Endothelial cell of umbilical vein (primary cell): ENCODE results near the gene SLC10A1. TPM values are rescaled to one million over a fixed set of nuclear protein-coding genes. Genes with fewer than 3 reads are reported as not detected.

ENCODE experiments used
- BruUV-seq: library from RNA; stranded (reverse); fragments of 400-500 nt; replicated peaks from 2 replicates; lab custom pipeline; 2021; lab: Mats Ljungman, UMichigan
- CTCF ChIA-PET: fragments of 300-600, 350-600 bp; sonication (Branson Sonifier 250); formaldehyde crosslinking; loops from one replicate; lab custom pipeline; 2021; ENCODE audit warnings: antibody characterized with exemption, inconsistent platforms; lab: Charles Lee
- POLR2A ChIA-PET: fragments of 300-600, 350-600 bp; sonication (Branson Sonifier 250); formaldehyde crosslinking; loops from one replicate; lab custom pipeline; 2021; ENCODE audit warnings: antibody characterized with exemption, inconsistent platforms; lab: Charles Lee
- DNase-seq: peaks from one replicate; pipeline ENCODE4 v3.0.0-alpha.2; 2011; ENCODE audit warnings: low read depth, low spot score
- FAIRE-seq: peaks from 2 replicates; lab custom pipeline; 2011; peaks lifted over from hg19 to GRCh38; lab: Jason Lieb, UNC
- H2AFZ ChIP-seq: 2 replicates; pipeline ENCODE4 v1.6.0; 2012; ENCODE audit warnings: low read depth, low read length, control low read depth, inconsistent platforms
- H3K27ac ChIP-seq: 2 replicates; pipeline ENCODE4 v1.5.1; 2011; ENCODE audit warnings: low read depth, mild to moderate bottlenecking, control low read depth, low read length, moderate library complexity; ENCODE audit not compliant: insufficient read depth
- H3K27me3 ChIP-seq, 2 experiments: 2 replicates each; pipeline versions ENCODE4 v1.6.0 to v1.6.1; 2011; ENCODE audit warnings: low read length in 2 of 2, mixed read lengths in 1 of 2; ENCODE audit not compliant: control insufficient read depth in 2 of 2, insufficient read depth in 2 of 2
- H3K36me3 ChIP-seq, 2 experiments: 2 replicates in 1 of 2; 3 replicates in 1 of 2; pipeline ENCODE4 v1.5.1; 2011; ENCODE audit warnings: low read length in 2 of 2, mild to moderate bottlenecking in 1 of 2, moderate library complexity in 1 of 2; ENCODE audit not compliant: control insufficient read depth in 2 of 2, insufficient read depth in 2 of 2; ENCODE audit errors: extremely low read depth in 1 of 2
- H3K4me1 ChIP-seq: 3 replicates; pipeline ENCODE4 v1.5.1; 2011; ENCODE audit warnings: mild to moderate bottlenecking, low read length; ENCODE audit not compliant: control insufficient read depth, insufficient read depth; ENCODE audit errors: extremely low read depth
- H3K4me2 ChIP-seq: 2 replicates; pipeline ENCODE4 v1.6.1; 2011; ENCODE audit warnings: low read length, control low read depth, mixed read lengths; ENCODE audit not compliant: insufficient read depth
- H3K4me3 ChIP-seq, 3 experiments: fragments of 200-600 bp in 1 of 3; sonication (generic), shearing (Covaris generic) in 1 of 3; replicated peaks in 1 of 3; 2 replicates each; pipeline ENCODE4 v1.5.1; 2011 to 2016; ENCODE audit warnings: control low read depth in 3 of 3, low read length in 3 of 3, mild to moderate bottlenecking in 2 of 3, inconsistent platforms in 1 of 3, low read depth in 1 of 3, moderate library complexity in 1 of 3; ENCODE audit not compliant: insufficient read depth in 1 of 3
- H3K79me2 ChIP-seq: 2 replicates; pipeline ENCODE4 v1.6.0; 2012; ENCODE audit warnings: low read length, inconsistent platforms; ENCODE audit not compliant: control insufficient read depth, insufficient read depth
- H3K9ac ChIP-seq: replicated peaks from 2 replicates; pipeline ENCODE3; 2011; ENCODE audit warnings: low read length, control low read depth; ENCODE audit not compliant: insufficient read depth; ENCODE audit errors: extremely low read depth
- H3K9me1 ChIP-seq: replicated peaks from 3 replicates; pipeline ENCODE4 v1.6.0; 2011; ENCODE audit warnings: mild to moderate bottlenecking, low read length; ENCODE audit not compliant: control insufficient read depth, insufficient read depth; ENCODE audit errors: extremely low read depth
- H3K9me3 ChIP-seq: replicated peaks from 2 replicates; pipeline ENCODE4 v1.5.1; 2012; ENCODE audit warnings: low read length, inconsistent platforms; ENCODE audit not compliant: control insufficient read depth, insufficient read depth
- H4K20me1 ChIP-seq: replicated peaks from 2 replicates; pipeline ENCODE3; 2011; ENCODE audit warnings: mild to moderate bottlenecking, low read length; ENCODE audit not compliant: control insufficient read depth, insufficient read depth; ENCODE audit errors: extremely low read depth
- FOS ChIP-seq: IDR thresholded peaks from 2 replicates; pipeline ENCODE4 v1.6.1; 2011; ENCODE audit warnings: mild to moderate bottlenecking, low read length, moderate library complexity, borderline replicate concordance; ENCODE audit not compliant: insufficient read depth
- GATA2 ChIP-seq: IDR thresholded peaks from 2 replicates; pipeline ENCODE4 v1.7.0; 2011; ENCODE audit warnings: low read depth, mild to moderate bottlenecking, moderate library complexity, mixed read lengths, low read length; ENCODE audit not compliant: insufficient read length, insufficient read depth
- POLR2AphosphoS5 ChIP-seq: IDR thresholded peaks from 2 replicates; pipeline ENCODE4 v1.6.1; 2012; ENCODE audit warnings: low read depth, mild to moderate bottlenecking, control low read depth, low read length, moderate library complexity; ENCODE audit not compliant: insufficient read depth
- dilution Hi-C: fragments of 300-500 bp; cut with MboI; formaldehyde crosslinking; loops from one replicate; pipeline ENCODE4 v1.15.0; 2019; ENCODE audit warnings: low sequenced_read_pairs; ENCODE audit not compliant: extremely low pct_ligation_motif_present
- intact Hi-C: fragments of 100-400 bp; cut with micrococcal nuclease; formaldehyde crosslinking; loops from one replicate; pipeline ENCODE4 v1.10.0; 2022
- polyA plus RNA-seq, 4 experiments: library from polyadenylated mRNA; depleted of rRNA in 3 of 4; stranded (reverse) in 3 of 4; unstranded in 1 of 4; fragments of >200 nt; gene quantifications; 2 replicates each; pipeline versions ENCODE4 v1.2.1 to v1.2.3, GENCODE V29; 2011 to 2012; ENCODE audit warnings: missing spikeins in 1 of 4
- total RNA-seq: library from RNA; stranded (reverse); gene quantifications from 2 replicates; pipeline ENCODE4 v1.2.3, GENCODE V29; 2021
- TF ChIP-seq, protein P1 (sequence below), 2 donors: IDR thresholded peaks; 1 replicate in 1 of 2; 2 replicates in 1 of 2; pipeline ENCODE4 v1.5.1; 2011; ENCODE audit warnings: low read length in 2 of 2, mild to moderate bottlenecking in 2 of 2, moderate library complexity in 2 of 2, control low read depth in 1 of 2, inconsistent platforms in 1 of 2, low read depth in 1 of 2; ENCODE audit not compliant: insufficient read depth in 1 of 2; ENCODE audit errors: extremely low read depth in 1 of 2

The SLC10A1 gene
- total and polyA plus RNA-seq, 2 donors (not counting 3 experiments of a cell fraction or from before 2014, with no cell fraction given) = not detected

DNA sequence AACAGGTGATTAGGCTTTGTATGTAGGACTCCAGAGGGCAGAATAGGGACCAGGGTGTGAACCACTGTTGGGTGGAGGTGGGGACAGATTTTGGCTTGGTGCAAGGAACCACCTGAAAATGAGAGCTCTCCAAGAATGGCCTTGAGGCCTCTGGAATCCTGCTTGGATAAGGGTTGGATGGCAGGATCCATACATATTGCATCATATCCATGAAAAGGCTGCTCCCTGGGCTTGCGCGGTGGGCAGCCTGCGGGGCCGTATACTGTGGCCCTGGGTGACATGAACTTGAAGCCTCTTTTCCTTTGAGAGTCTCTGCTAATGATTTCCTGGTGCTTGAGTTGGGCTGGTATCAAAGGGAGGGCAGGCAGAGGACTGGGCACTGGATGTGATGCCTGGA, 1.3 kb upstream of the SLC10A1 start:
- DNase-seq (no peak), FAIRE-seq (no peak)
- Histone ChIP-seq H3K79me2 (no peaks in the 10 kb centered on the region), H3K9me1 (no peaks in the 10 kb centered on the region), H3K4me1 (no peaks in the 10 kb centered on the region), H2AFZ (no peak overlapping the region), H3K27me3 (peaks cover 0 to 6% of the 10 kb centered on the region in 2 experiments), H4K20me1 (no peaks in the 10 kb centered on the region), H3K27ac (no peak overlapping the region), H3K9me3 (no peaks in the 10 kb centered on the region), H3K36me3 (no peaks in the 10 kb centered on the region), H3K4me3 (no peak overlapping the region), H3K9ac (no peak overlapping the region), H3K4me2 (no peak overlapping the region)
- ChIA-PET CTCF (no interaction called here), POLR2A (no interaction called here)
- TF ChIP-seq, protein P1, sequence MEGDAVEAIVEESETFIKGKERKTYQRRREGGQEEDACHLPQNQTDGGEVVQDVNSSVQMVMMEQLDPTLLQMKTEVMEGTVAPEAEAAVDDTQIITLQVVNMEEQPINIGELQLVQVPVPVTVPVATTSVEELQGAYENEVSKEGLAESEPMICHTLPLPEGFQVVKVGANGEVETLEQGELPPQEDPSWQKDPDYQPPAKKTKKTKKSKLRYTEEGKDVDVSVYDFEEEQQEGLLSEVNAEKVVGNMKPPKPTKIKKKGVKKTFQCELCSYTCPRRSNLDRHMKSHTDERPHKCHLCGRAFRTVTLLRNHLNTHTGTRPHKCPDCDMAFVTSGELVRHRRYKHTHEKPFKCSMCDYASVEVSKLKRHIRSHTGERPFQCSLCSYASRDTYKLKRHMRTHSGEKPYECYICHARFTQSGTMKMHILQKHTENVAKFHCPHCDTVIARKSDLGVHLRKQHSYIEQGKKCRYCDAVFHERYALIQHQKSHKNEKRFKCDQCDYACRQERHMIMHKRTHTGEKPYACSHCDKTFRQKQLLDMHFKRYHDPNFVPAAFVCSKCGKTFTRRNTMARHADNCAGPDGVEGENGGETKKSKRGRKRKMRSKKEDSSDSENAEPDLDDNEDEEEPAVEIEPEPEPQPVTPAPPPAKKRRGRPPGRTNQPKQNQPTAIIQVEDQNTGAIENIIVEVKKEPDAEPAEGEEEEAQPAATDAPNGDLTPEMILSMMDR (IDR thresholded peaks at IDR 0.05; ENCODE audit: extremely low read depth in 1 of 2, insufficient read depth in 1 of 2, low read depth in 1 of 2, low read length in 2 of 2) = no peak
- TF ChIP-seq FOS (no peak), GATA2 (no peak), POLR2AphosphoS5 (no peak)
- intact Hi-C loops (no loop called here), dilution Hi-C loops (no loop called here)
- BruUV-seq = no TSS peak
